ENCODE data around the gene SLX4.

The SLX4 gene

GRCh38 chr16:3549906-3550305 is 61.5 kb downstream of the SLX4 start:
- DNase-seq (ENCODE audit: low read depth), result no peak

GRCh38 chr16:3548859-3549258 is 62.5 kb downstream of the SLX4 start:
- DNase-seq (ENCODE audit: low read depth), result no peak

GRCh38 chr16:3548445-3548844 is 63.0 kb downstream of the SLX4 start:
- no peak for DNase-seq (ENCODE audit: low read depth)

GRCh38 chr16:3546986-3547682 is 64.3 kb downstream of the SLX4 start:
- DNase-seq (ENCODE audit: low read depth), result no peak

- no peak for DNase-seq (ENCODE audit: low read depth)
Measured at GRCh38 chr16:3542601-3543373, 68.6 kb downstream of the SLX4 start.

- DNase-seq (ENCODE audit: low read depth), result no peak
Measured at GRCh38 chr16:3541527-3542155, 69.8 kb downstream of the SLX4 start.

- no peak for DNase-seq (ENCODE audit: low read depth)
Measured at GRCh38 chr16:3538222-3538621, 73.2 kb downstream of the SLX4 start.

- DNase-seq (ENCODE audit: low read depth), result no peak
Measured at GRCh38 chr16:3536851-3537250, 74.6 kb downstream of the SLX4 start.

GRCh38 chr16:3536271-3536731 is 75.1 kb downstream of the SLX4 start:
- DNase-seq (ENCODE audit: low read depth), result no peak

GRCh38 chr16:3534126-3534525 is 77.3 kb downstream of the SLX4 start:
- DNase-seq (ENCODE audit: low read depth), result no peak

- DNase-seq (ENCODE audit: low read depth), result no peak
Measured at GRCh38 chr16:3532741-3533140, 78.7 kb downstream of the SLX4 start.

All from stimulated activated CD8-positive, alpha-beta memory T cell treated with anti-CD3 and anti-CD28 coated beads, Interleukin-12 subunit alpha, Interleukin-12 subunit beta, amount 100 ng/mL, for 1 hour (primary cell).